Right renal cortex interstitium (tissue), 3 donors: ENCODE data around the gene ZNF607. TPM values are rescaled to one million over a fixed set of nuclear protein-coding genes. Genes with fewer than 3 reads are reported as not detected.
"Not testable (repeated sequence)": the region's sequence is repeated elsewhere in the genome, so short reads cannot be mapped to it uniquely, and the experiment has no call there.

Experiments used
- DNase-seq, 3 donors: peaks; one replicate each; pipeline ENCODE4 v3.0.0-alpha.2; 2013; ENCODE audit warnings: low read depth in 3 of 3, low spot score in 2 of 3
- polyA plus RNA-seq, 3 donors: library from polyadenylated mRNA; unstranded; fragments of 120-200 nt; gene quantifications; one replicate each; pipeline ENCODE4 v1.2.1, GENCODE V29; 2013; ENCODE audit not compliant: insufficient read length in 3 of 3

ZNF607 gene
- 10 to 100 TPM; 13.2 to 15.7 (median 13.4) TPM for polyA plus RNA-seq

- peak; percentile 87 to 91 (median 90) for DNase-seq
Measured at GRCh38 chr19:37719111-37719926, at the start of gene ZNF607. ZNF607 (minus strand) TSS chr19:37719761; CDS start chr19:37711618, 8,143 bp downstream.

- no peak for DNase-seq
Measured at GRCh38 chr19:37763488-37763887, 43.9 kb upstream of the ZNF607 start.

GRCh38 chr19:37757683-37758082 lies 38.1 kb upstream of the ZNF607 start:
- DNase-seq = not testable (repeated sequence)

GRCh38 chr19:37738371-37738770 lies 18.8 kb upstream of the ZNF607 start:
- no peak for DNase-seq

- DNase-seq = no peak
Measured at GRCh38 chr19:37725181-37725580, 5.6 kb upstream of the ZNF607 start.

- DNase-seq = no peak
Measured at GRCh38 chr19:37719927-37720265, 335 bp upstream of the ZNF607 start.

- DNase-seq = peak in 1 of 3 donors; percentile 5
Measured at GRCh38 chr19:37718304-37718703, 1.3 kb downstream of the ZNF607 start.

- no peak for DNase-seq
Measured at GRCh38 chr19:37716140-37716539, 3.4 kb downstream of the ZNF607 start.

- no peak for DNase-seq
Measured at GRCh38 chr19:37706052-37706605, 13.4 kb downstream of the ZNF607 start.

GRCh38 chr19:37699057-37699456 lies 20.5 kb downstream of the ZNF607 start:
- no peak for DNase-seq

GRCh38 chr19:37698216-37698615 lies 21.3 kb downstream of the ZNF607 start:
- DNase-seq = no peak

GRCh38 chr19:37695144-37695899 lies 24.2 kb downstream of the ZNF607 start:
- no peak for DNase-seq

- DNase-seq = no peak
Measured at GRCh38 chr19:37692956-37693620, 26.5 kb downstream of the ZNF607 start.

- peak; percentile 71 to 75 (median 73) for DNase-seq
Measured at GRCh38 chr19:37691881-37692504, 27.6 kb downstream of the ZNF607 start.

GRCh38 chr19:37683520-37683919 lies 36.0 kb downstream of the ZNF607 start:
- no peak for DNase-seq

GRCh38 chr19:37669450-37669914 lies 50.1 kb downstream of the ZNF607 start:
- DNase-seq = no peak

GRCh38 chr19:37657157-37657556 lies 62.4 kb downstream of the ZNF607 start:
- DNase-seq = not testable (repeated sequence)

- DNase-seq = peak; percentile 74 to 80 (median 77)
Measured at GRCh38 chr19:37655689-37656371, 63.7 kb downstream of the ZNF607 start.

- peak in 2 of 3 donors; percentile 44 to 80 for DNase-seq
Measured at GRCh38 chr19:37655301-37655688, 64.3 kb downstream of the ZNF607 start, which contains the start of gene ZFP30. ZFP30 (minus strand) TSS chr19:37655465; CDS start chr19:37647822, 7,643 bp downstream.
